NCI-H774 (cell line): Measurements from ENCODE around the gene NINL.

Experiments
- DNase-seq: peaks from one replicate; lab custom pipeline; 2025; lab: John Stamatoyannopoulos, UW

Gene NINL

DNA sequence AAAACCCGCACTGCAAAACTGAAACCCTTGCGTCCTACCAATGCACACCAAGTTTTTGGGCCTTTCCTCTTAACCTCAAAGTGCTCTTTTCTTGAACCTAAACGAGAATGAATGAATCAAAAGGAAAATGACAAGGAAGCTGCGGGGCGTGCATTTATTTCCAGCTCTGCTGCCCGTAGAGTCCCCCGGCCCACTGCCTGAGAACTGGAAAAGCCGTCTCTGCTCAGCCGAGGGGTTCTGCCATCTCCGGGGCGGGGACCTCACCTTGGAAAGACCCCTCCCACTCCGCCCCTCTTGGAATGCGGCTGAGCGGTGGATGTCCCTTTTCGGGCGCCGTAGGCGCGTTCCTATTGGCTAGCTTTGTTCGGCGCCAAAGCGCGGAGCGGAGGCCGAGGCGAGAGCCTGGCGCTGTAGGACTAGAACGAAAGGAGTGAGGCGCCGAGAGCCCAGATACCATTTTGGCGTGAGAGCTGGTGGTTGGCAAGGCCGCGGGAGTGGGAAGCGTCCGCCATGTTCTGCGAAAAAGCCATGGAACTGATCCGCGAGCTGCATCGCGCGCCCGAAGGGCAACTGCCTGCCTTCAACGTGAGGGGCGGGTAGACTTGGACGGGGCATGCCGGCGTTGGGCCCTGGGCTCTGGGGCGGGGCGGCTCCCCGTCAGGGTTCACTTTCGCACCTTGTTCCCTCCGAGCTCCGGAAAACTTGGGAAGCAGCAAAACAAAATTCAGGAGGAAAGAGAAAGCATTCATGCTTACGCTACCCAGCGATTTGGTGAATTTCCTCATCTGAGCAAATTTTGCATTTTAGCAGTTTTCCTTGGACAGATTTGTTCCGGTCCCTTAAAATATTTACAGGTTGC is 177.8 kb downstream of the NINL start, which contains the start of gene GINS1:
GINS1 (plus strand) TSS at position 363 of the 859 bp plus-strand sequence; CDS start at position 511, 148 bp downstream.
- DNase-seq = peak; percentile 92
